ENCODE results near the gene NLN. TPM values are rescaled to one million over a fixed set of nuclear protein-coding genes. Genes with fewer than 3 reads are reported as not detected.
A peak's percentile ranks its signal among the peaks of the same experiment; 100 is the strongest.

Gene NLN
- total and polyA plus RNA-seq, 9 of the 15 experiments (the other 6 are each of a cell fraction or from before 2014, with no cell fraction given) = 6.9 to 45.2 (median 28.8) TPM

- no peak for TF ChIP-seq SAP30 (IDR thresholded peaks at IDR 0.05; ENCODE audit: borderline replicate concordance, insufficient read depth, low read depth, low read length, poor library complexity, severe bottlenecking)
- peak; percentile 36; the same call in 1 of the 2 replicates for TF ChIP-seq NFIC (IDR thresholded peaks at IDR 0.05)
- no peak for TF ChIP-seq CEBPZ (IDR thresholded peaks at IDR 0.05; ENCODE audit: borderline replicate concordance, low read depth, low read length)
- no peak for TF ChIP-seq CREB5 (CRISPR knock-in tag; IDR thresholded peaks at IDR 0.05)
- peak; percentile 62; the same call in 1 of the 2 replicates for TF ChIP-seq NCOR1 (IDR thresholded peaks at IDR 0.05)
- TF ChIP-seq TEAD4 (IDR thresholded peaks at IDR 0.05; ENCODE audit: low read length) = peak; percentile 73
- TF ChIP-seq TEAD4 (CRISPR knock-in tag; IDR thresholded peaks at IDR 0.05; ENCODE audit: borderline replicate concordance) = no peak
- no peak for TF ChIP-seq WHSC1 (IDR thresholded peaks at IDR 0.05; ENCODE audit: low read length)
- no peak for TF ChIP-seq E2F4 (CRISPR knock-in tag; IDR thresholded peaks at IDR 0.05; ENCODE audit: low read depth)
- no peak for TF ChIP-seq KDM2B (CRISPR knock-in tag; IDR thresholded peaks at IDR 0.05)
- no peak for TF ChIP-seq ZNF212 (CRISPR knock-in tag; IDR thresholded peaks at IDR 0.05)
- no peak for TF ChIP-seq MAX (CRISPR knock-in tag; IDR thresholded peaks at IDR 0.05)
- TF ChIP-seq DPF2 (IDR thresholded peaks at IDR 0.05) = no peak
- TF ChIP-seq GATAD2A (IDR thresholded peaks at IDR 0.05) = no peak
- TF ChIP-seq CBFA2T2 (conservative IDR thresholded peaks at IDR 0.05) = peak; percentile 67
- TF ChIP-seq TAF1 (IDR thresholded peaks at IDR 0.05; ENCODE audit: control insufficient read depth, extremely low read depth, insufficient read depth, low read length, severe bottlenecking) = no peak
- no peak for TF ChIP-seq PPARD (CRISPR knock-in tag; IDR thresholded peaks at IDR 0.05)
- TF ChIP-seq KDM1A (IDR thresholded peaks at IDR 0.05) = peak; percentile 65 to 68
- TF ChIP-seq KHSRP (IDR thresholded peaks at IDR 0.05) = no peak
- TF ChIP-seq GMEB1 (CRISPR knock-in tag; IDR thresholded peaks at IDR 0.05) = no peak
Measured at GRCh38 chr5:65809817-65810531, 88.0 kb downstream of the NLN start (continued).
